HCT116 (cell line): ENCODE results near the gene FAM228A.

Experiments
- JUND ChIP-seq: IDR thresholded peaks from 2 replicates; pipeline ENCODE4 v1.6.1; 2012
- POLR2A ChIP-seq: IDR thresholded peaks from 2 replicates; pipeline ENCODE4 v1.7.0; 2011; ENCODE audit warnings: borderline replicate concordance; ENCODE audit not compliant: insufficient read depth, insufficient read length; ENCODE audit errors: extremely low read depth
- POLR2AphosphoS5 ChIP-seq: IDR thresholded peaks from 2 replicates; pipeline ENCODE4 v1.6.1; 2011; ENCODE audit warnings: mild to moderate bottlenecking, low read depth, low read length, moderate library complexity
- REST ChIP-seq: IDR thresholded peaks from 2 replicates; pipeline ENCODE4 v1.6.1; 2012; ENCODE audit warnings: low read depth
- ZFX ChIP-seq: fragments of 450-650 bp; IDR thresholded peaks from 2 replicates; pipeline ENCODE4 v1.6.1; 2017
- ZNF274 ChIP-seq: fragments of 200-500 bp; sonication (Bioruptor generic); IDR thresholded peaks from 2 replicates; pipeline ENCODE4 v1.6.1; 2014; ENCODE audit warnings: mild to moderate bottlenecking, low read depth, low read length, inconsistent platforms
- TF ChIP-seq, protein P1 (sequence below), 3 experiments: fragments of 200-600 bp in 1 of 3; sonication (generic) in 1 of 3; IDR thresholded peaks in 2 of 3; conservative IDR thresholded peaks in 1 of 3; 2 replicates each; pipeline ENCODE4 v1.5.1; 2012 to 2017; ENCODE audit warnings: low read depth in 2 of 3, low read length in 2 of 3, antibody characterized with exemption in 1 of 3, borderline replicate concordance in 1 of 3, control low read depth in 1 of 3, mild to moderate bottlenecking in 1 of 3, mixed read lengths in 1 of 3, mixed run types in 1 of 3, moderate library complexity in 1 of 3; ENCODE audit not compliant: insufficient read depth in 1 of 3
- TF ChIP-seq, protein P2 (sequence below): IDR thresholded peaks from 2 replicates; pipeline ENCODE4 v1.6.1; 2012

DNA sequence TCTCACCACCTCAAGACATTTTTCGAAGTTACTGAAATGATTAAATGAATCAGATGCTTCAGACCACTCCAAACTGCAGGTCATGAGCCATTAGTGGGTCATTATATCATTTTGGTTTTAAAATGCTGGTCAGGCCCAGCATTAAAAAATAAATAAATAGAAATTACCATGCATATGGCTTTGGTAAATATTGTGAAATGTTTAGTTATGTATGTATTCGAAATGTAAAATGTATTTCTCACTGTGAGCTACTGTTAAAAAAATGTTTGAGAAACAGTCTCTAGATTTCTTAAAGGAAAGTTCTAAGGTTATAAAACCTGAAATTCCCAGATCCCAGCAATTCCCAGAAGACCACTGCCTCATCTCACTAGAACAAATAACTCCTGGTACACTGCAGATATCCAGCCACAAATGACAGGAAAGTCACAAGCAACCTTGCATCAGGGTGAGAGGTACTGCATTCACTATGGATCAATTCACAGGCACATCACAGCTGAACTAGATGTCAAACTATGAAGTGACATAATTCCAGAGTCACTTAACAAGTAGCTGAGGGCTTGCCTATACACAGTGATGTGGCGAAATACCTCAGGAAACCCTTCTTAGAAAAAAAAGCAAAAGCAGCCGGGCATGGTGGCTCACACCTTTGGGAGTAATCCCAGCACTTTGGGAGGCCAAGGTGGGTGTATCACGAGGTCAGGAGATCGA is 46.6 kb downstream of the FAM228A start:
- no peak for TF ChIP-seq REST
- TF ChIP-seq, protein P1, sequence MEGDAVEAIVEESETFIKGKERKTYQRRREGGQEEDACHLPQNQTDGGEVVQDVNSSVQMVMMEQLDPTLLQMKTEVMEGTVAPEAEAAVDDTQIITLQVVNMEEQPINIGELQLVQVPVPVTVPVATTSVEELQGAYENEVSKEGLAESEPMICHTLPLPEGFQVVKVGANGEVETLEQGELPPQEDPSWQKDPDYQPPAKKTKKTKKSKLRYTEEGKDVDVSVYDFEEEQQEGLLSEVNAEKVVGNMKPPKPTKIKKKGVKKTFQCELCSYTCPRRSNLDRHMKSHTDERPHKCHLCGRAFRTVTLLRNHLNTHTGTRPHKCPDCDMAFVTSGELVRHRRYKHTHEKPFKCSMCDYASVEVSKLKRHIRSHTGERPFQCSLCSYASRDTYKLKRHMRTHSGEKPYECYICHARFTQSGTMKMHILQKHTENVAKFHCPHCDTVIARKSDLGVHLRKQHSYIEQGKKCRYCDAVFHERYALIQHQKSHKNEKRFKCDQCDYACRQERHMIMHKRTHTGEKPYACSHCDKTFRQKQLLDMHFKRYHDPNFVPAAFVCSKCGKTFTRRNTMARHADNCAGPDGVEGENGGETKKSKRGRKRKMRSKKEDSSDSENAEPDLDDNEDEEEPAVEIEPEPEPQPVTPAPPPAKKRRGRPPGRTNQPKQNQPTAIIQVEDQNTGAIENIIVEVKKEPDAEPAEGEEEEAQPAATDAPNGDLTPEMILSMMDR (IDR thresholded peaks at IDR 0.05 in 2 of 3, conservative IDR thresholded peaks at IDR 0.05 in 1 of 3; ENCODE audit: borderline replicate concordance in 1 of 3, insufficient read depth in 1 of 3, low read depth in 2 of 3, low read length in 2 of 3) = no peak
- TF ChIP-seq POLR2AphosphoS5 = no peak
- no peak for TF ChIP-seq ZFX
- TF ChIP-seq JUND = no peak
- TF ChIP-seq ZNF274 = no peak
- TF ChIP-seq POLR2A = no peak
- TF ChIP-seq, protein P2, sequence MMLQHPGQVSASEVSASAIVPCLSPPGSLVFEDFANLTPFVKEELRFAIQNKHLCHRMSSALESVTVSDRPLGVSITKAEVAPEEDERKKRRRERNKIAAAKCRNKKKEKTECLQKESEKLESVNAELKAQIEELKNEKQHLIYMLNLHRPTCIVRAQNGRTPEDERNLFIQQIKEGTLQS = no peak
